OCI-LY1 (cell line): ENCODE data around the gene PRKCB.

Source experiments
- CTCF ChIP-seq: fragments of 200-600 bp; sonication (generic), shearing (Covaris generic); IDR thresholded peaks from 2 replicates; pipeline ENCODE4 v1.5.1; 2017; ENCODE audit warnings: mild to moderate bottlenecking, antibody characterized with exemption, low read length, moderate library complexity, mixed read lengths
- EZH2 ChIP-seq: fragments of 200-600 bp; sonication (generic), shearing (Covaris generic); IDR thresholded peaks from 2 replicates; pipeline ENCODE4 v1.8.0; 2017; ENCODE audit warnings: borderline replicate concordance, mixed run types, mild to moderate bottlenecking, antibody characterized with exemption, low read length, moderate library complexity, mixed read lengths

GRCh38 chr16:24149102-24149501, 313.3 kb downstream of the PRKCB start:
- TF ChIP-seq CTCF (no peak), EZH2 (no peak)
